Right lobe of liver (tissue), 4 donors: Measurements from ENCODE around the gene ACO1.
A peak's percentile ranks its signal among the peaks of the same experiment; 100 is the strongest.

Experiments
- CTCF ChIP-seq, 4 donors: fragments of 200-600 bp in 3 of 4; fragments of 450-650 bp in 1 of 4; IDR thresholded peaks; one replicate each; pipeline versions ENCODE4 v1.5.1 to v1.8.0; 2016 to 2022; ENCODE audit warnings: antibody characterized with exemption in 4 of 4, mild to moderate bottlenecking in 2 of 4
- POLR2A ChIP-seq: fragments of 450-650 bp; IDR thresholded peaks from one replicate; pipeline ENCODE4 v1.6.1; 2017; ENCODE audit warnings: antibody characterized with exemption, mild to moderate bottlenecking
- donor health status: DM: no; HTN: no; CAD: no.
- donor health status: DM: no; HTN: no; CAD: no.
- donor health status: DM: no; HTN: yes; CAD: no.

- TF ChIP-seq CTCF (IDR thresholded peaks at IDR 0.05) (peak; percentile 73 to 95 (median 80)), POLR2A (no peak)
Measured at GRCh38 chr9:32378993-32379729, 5.3 kb upstream of the ACO1 start.
